C4-2B (cell line): ENCODE data around the gene KRTAP16-1.

Source experiments
- CTCF ChIP-seq: fragments of 450-650 bp; conservative IDR thresholded peaks from 2 replicates; pipeline ENCODE4 v1.5.1; 2017; ENCODE audit warnings: mild to moderate bottlenecking
- ZFX ChIP-seq: fragments of 450-650 bp; IDR thresholded peaks from 2 replicates; pipeline ENCODE4 v1.6.1; 2017

GRCh38 chr17:41335747-41336146, 26.6 kb upstream of the KRTAP16-1 start:
- TF ChIP-seq ZFX (no peak), CTCF (no peak)
